Limb (tissue), 2 donors: ENCODE results near the gene PSMC3.
A peak's percentile ranks its signal among the peaks of the same experiment; 100 is the strongest.

ENCODE experiments used
- DNase-seq, 2 donors: peaks; one replicate each; pipeline ENCODE4 v3.0.0-alpha.2; 2016; ENCODE audit errors: extremely low spot score in 2 of 2

PSMC3 gene

DNA sequence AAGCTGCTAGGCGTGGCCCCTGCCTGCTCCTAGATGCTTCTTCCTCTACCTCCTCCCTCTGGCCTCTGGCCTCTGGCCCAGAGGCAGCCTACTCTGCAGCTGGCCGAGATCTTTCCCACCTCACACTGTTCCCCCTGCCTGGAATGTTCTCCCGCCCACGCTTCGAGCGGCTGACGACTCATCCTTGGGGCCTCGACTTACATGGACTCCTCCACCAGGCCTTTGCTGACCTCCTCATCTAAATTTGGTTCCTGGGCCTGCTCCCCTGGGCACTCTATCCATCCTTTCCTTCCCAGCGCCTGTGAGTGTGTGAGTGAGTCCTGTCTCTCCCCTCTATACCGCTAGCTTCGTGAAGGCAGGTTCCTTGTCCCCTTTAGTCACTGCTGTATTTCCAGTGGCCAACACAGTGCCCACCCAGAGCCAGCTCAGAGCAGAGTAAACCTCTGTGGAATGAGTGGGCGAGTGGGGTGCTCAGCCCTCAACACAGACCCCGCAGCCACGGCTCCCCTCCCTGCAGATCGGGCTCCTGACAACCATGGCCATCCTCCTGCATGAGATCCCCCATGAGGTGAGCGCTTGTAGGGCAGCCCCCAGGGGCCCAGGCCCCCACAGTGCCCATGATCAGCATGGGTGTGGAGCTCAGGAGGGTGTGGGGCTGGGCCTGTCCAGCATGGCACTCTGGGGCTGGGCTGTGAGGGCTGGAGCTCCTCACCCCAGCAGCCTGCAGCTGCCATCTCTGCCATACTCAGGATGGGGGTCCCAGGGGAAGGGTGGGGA, 12.1 kb downstream of the PSMC3 start:
- DNase-seq = no peak

GRCh38 chr11:47413351-47413750, 12.9 kb downstream of the PSMC3 start:
- no peak for DNase-seq

GRCh38 chr11:47411884-47412746, 14.1 kb downstream of the PSMC3 start:
- no peak for DNase-seq

DNA sequence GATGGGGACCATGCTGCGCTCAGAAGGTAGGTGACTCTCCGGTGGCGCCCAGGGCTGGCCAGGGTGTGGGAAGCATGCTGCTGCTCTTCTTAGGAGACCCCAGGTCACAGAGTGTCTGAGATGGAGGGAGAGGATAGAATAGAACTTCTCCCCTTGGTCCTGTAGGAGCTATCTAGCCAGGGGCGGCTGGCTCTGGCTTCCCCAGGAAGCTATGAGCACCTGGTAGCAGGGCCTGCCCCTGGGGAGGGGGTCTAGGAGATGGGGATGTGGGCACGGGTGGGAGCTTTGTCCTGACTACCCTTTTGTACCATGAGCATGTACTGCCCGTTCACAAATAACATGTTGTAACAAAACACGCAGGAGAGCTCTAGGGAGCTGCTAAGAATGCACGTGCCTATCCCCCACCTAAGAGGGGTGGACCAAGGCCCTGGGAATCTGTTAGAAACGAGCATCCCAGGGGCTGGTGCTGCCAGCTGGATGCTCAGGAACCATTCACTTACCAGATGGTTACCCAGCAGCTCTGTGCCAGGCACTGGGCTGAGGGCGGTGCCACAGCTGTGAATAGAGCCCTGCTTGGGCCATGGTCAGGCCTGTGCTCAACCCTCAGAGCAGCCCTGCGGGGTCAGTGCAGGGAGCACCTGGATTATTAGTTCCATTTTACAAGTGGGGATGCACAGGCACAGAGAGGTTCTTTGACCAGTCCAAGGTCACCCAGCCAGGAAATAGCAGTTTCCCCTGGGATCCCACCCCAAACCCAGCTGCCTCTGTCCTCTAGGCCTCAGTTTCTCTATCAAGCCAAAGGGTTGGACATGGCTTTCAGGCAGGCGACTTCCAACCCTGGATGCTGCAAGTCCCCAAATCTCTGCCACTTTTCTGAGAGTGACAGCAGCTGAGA, 15.6 kb downstream of the PSMC3 start:
- no peak for DNase-seq

- no peak for DNase-seq
Measured at GRCh38 chr11:47409440-47410369, 16.5 kb downstream of the PSMC3 start.

DNA sequence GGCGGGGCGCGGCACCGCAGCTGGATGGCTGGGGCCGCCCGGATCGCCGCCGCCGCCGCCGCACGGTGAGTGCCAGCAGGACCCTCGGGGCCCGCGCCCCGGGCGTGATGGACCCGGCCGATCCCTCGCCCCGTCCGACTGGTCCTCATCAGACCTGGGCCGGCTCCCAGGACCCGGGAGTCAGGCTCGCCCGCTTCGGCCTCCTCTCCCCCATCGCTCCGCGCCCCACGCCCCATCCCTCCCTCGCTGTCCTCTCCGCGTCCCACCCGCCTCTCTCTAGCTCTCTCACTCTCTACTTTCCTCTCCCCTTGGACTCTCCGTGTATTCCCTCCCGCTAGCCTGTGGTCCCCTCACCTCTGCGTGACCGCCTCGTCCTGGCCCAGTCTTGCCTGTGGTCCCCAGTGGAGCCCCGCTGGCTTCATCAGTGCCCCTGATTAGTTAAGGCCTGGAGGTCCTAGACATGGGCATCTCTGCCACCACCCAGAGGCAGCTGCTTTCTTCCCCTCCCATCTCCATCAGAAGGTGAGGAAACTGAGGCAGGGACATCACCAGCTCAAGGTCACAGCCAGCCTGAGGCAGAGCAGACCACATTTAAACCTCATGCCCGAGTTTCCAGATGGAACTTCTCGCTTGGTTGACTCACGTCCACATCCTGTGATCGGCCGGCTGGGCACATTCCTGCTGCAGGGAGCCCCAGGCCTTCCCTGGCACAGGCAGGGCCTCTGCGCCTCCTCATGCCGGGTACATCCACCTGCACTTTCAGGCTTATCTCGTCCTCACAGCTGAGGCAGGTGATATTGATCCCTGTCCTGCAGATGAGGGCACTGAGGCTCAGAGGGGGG, 17.4 kb downstream of the PSMC3 start:
- no peak for DNase-seq

GRCh38 chr11:47407746-47408590, 18.3 kb downstream of the PSMC3 start, which contains the start of gene SLC39A13:
Gene SLC39A13 (plus strand): TSS chr11:47408590. CDS start chr11:47410095, 1,505 bp downstream.
- DNase-seq = peak; percentile 92 to 98

DNA sequence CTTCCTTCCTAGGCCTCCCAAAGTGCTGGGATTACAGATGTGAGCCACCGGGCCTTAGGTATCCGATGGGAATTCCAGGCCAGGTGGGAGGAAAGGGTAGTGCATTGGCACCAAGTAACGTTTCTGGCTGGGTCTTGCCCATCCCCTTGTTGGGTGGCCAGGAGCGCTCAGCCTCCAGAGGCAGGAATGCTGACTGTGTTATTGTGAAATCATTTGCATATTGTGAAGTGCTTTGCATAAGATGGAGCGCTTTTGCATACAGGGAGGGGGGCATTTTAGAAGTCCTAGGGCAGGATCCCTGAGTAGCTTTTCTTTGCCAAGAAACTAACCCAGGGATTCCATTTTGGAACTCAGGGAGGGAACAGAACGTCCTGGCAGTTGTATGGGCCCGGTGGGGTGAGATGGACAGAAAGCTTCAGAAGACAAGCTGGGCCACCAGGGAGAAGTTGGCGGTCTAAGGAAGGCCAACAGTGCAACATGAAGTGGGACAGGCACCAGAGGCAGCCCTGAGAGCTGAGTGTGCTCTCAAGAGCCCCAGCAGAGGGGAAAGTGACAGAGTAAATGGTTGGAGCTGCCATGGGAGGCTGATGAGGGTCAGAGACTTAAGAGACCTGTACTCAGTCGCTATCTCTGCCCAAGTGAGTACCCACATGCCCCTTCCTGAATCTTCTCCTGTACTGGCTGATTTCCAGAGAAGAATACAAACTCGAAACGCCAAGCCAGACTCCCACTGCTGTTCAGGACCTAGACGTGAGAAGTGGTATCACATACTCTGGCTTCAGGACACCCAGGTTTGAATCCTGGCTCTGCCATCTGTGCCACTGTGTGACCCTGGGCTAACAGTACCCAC, 19.1 kb downstream of the PSMC3 start:
- DNase-seq = no peak

- DNase-seq = no peak
Measured at GRCh38 chr11:47403571-47403970, 22.7 kb downstream of the PSMC3 start.

DNA sequence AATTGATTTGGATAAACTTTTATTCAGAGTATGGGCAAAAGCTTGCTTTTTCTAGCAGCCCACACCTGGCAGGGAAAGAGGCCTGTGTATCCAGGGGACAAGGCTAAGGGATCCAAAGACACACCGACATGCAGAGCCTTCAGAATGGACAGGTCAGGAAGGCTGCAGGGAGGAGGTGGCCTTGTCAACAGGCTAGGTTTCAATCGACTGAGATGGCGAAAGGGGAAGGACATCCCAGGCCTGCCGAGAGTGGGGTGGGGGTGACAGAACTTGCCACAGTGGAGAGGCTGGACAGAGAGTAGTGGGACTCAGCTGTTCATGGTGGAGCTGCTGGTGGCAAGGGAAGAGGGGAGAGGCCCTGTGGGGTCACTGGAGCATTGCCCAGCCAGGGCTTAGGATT, 23.1 kb downstream of the PSMC3 start:
- no peak for DNase-seq

- no peak for DNase-seq
Measured at GRCh38 chr11:47400768-47401279, 25.4 kb downstream of the PSMC3 start.

GRCh38 chr11:47399860-47400767, 26.1 kb downstream of the PSMC3 start:
- DNase-seq = peak in 1 of 2 donors; percentile 76

DNA sequence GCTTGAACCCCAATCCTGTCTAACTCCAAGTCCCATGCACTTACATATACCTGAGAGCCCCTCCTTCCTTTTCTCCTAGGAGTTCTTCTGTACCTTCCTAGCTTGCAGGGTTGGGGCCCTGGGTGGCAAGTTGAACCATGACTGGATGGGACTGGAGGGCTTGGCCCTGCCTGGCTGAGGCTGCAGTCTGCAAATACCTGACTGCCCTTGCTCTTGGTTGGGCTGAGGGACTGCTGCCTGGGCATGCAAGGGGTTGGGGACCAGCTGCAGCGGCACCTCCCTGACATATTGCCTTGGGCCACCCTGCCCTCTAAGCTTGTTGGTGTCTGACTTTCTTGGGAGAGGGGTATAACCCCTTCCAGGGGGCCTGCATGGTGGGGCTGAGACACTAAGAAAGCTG, 27.7 kb downstream of the PSMC3 start:
- no peak for DNase-seq

DNA sequence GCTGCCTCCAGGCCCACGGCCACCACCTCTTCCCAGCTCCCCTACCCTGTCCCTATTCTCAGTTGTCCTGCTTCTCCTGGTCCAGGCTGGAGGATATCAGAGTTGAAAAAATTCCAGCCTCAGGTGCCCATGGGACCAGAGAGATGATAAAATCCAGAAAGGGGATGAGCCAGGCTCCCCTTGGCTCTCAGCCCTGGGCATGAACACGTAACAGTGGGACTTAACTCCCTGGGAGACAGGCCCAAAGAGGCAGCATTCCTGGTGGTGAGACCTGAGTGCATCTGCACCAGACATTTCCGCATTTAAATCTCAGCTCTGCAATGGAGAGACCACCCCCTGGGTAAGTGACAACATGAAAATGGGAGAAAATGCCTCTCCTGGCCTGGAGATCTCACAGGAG, 28.2 kb downstream of the PSMC3 start:
- no peak for DNase-seq

- DNase-seq = no peak
Measured at GRCh38 chr11:47396049-47396320, 30.3 kb downstream of the PSMC3 start.

GRCh38 chr11:47395223-47396048, 30.8 kb downstream of the PSMC3 start:
- DNase-seq = no peak
